Astrocyte (in vitro differentiated cells and primary cell): ENCODE results near the gene ADCYAP1R1.

ENCODE experiments used
- CTCF ChIP-seq: IDR thresholded peaks from 2 replicates; pipeline ENCODE4 v1.5.1; 2011; ENCODE audit warnings: low read depth, mild to moderate bottlenecking, inconsistent platforms, low read length, moderate library complexity; ENCODE audit not compliant: insufficient read depth
- EZH2 ChIP-seq: IDR thresholded peaks from 2 replicates; pipeline ENCODE4 v1.6.1; 2012; ENCODE audit warnings: mild to moderate bottlenecking, low read length, inconsistent platforms; ENCODE audit not compliant: insufficient read depth

- no peak for TF ChIP-seq CTCF
- no peak for TF ChIP-seq EZH2
Measured at GRCh38 chr7:31107106-31108090, 55.3 kb downstream of the ADCYAP1R1 start.
